BE2C (cell line): ENCODE measurements around the gene TFDP2.

Source experiments
- DNase-seq: peaks from one replicate; pipeline ENCODE4 v3.0.0-alpha.2; 2020
- H3K27me3 ChIP-seq: fragments of 250-450 bp; sonication (Bioruptor Pico); 2 replicates; pipeline ENCODE4 v1.5.1; 2020; ENCODE audit warnings: mild to moderate bottlenecking
- H3K36me3 ChIP-seq: fragments of 250-450 bp; sonication (Bioruptor Pico); 2 replicates; pipeline ENCODE4 v1.5.1; 2020; ENCODE audit warnings: mild to moderate bottlenecking
- H3K4me1 ChIP-seq: fragments of 250-450 bp; sonication (Bioruptor Pico); 2 replicates; pipeline ENCODE4 v1.5.1; 2020
- H3K4me3 ChIP-seq: 2 replicates; pipeline ENCODE4 v1.5.1; 2011; ENCODE audit warnings: low read depth, low read length
- H3K9me3 ChIP-seq: fragments of 250-450 bp; sonication (Bioruptor Pico); 2 replicates; pipeline ENCODE4 v1.5.1; 2020
- TF ChIP-seq, protein P1 (sequence below): IDR thresholded peaks from 2 replicates; pipeline ENCODE4 v1.5.1; 2012; ENCODE audit warnings: mild to moderate bottlenecking, low read depth, low read length

Gene TFDP2

DNA sequence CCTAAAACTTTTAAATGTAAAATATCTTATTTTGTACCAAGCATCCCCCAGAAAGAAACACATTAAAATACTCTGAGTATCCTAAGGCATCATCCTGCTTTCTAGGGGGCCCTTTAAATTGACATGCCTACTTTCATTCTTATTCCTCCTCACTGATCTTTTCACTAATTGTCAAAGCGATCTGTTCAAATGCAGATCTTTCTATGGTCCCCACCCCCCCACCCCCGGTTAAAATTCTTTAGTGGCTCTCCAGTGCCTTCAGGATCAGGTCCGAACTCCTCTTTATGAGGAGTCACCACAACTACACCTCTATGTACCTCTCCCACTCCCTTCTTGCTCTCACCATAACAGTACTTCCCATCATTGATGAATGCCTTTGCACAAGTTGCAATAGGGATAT is 19.2 kb upstream of the TFDP2 start:
- Histone ChIP-seq H3K9me3 (no peaks in the 10 kb centered on the region), H3K4me1 (no peaks in the 10 kb centered on the region), H3K4me3 (no peak overlapping the region), H3K27me3 (no peaks in the 10 kb centered on the region), H3K36me3 (peaks cover 8% of the 10 kb centered on the region; the same call in 1 of the 2 replicates)
- no peak for DNase-seq
- TF ChIP-seq, protein P1, sequence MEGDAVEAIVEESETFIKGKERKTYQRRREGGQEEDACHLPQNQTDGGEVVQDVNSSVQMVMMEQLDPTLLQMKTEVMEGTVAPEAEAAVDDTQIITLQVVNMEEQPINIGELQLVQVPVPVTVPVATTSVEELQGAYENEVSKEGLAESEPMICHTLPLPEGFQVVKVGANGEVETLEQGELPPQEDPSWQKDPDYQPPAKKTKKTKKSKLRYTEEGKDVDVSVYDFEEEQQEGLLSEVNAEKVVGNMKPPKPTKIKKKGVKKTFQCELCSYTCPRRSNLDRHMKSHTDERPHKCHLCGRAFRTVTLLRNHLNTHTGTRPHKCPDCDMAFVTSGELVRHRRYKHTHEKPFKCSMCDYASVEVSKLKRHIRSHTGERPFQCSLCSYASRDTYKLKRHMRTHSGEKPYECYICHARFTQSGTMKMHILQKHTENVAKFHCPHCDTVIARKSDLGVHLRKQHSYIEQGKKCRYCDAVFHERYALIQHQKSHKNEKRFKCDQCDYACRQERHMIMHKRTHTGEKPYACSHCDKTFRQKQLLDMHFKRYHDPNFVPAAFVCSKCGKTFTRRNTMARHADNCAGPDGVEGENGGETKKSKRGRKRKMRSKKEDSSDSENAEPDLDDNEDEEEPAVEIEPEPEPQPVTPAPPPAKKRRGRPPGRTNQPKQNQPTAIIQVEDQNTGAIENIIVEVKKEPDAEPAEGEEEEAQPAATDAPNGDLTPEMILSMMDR: no peak

DNA sequence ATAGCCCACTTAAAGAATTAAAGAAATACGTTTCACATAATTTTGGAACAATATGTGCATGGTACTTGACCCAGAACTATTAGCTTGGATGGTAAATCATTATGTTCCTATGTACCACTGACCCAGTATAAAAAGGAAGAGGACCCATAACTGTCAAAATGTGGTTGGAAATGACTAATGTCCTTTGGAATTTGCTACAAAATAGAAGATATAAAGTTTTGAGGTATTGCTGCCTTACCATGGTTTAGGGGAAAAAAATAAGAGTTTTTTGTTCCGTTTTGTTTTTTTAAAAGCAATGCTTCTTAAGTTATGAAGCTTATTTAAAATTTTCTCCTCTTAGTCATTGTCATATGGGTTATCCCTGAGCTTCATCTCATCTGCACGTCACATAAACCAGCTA is 15.8 kb upstream of the TFDP2 start:
- no peak for DNase-seq
- Histone ChIP-seq H3K9me3 (no peaks in the 10 kb centered on the region), H3K27me3 (no peaks in the 10 kb centered on the region), H3K4me1 (no peaks in the 10 kb centered on the region), H3K36me3 (peaks cover 5% of the 10 kb centered on the region; the same call in 1 of the 2 replicates), H3K4me3 (no peak overlapping the region)
- TF ChIP-seq, protein P1: no peak

DNA sequence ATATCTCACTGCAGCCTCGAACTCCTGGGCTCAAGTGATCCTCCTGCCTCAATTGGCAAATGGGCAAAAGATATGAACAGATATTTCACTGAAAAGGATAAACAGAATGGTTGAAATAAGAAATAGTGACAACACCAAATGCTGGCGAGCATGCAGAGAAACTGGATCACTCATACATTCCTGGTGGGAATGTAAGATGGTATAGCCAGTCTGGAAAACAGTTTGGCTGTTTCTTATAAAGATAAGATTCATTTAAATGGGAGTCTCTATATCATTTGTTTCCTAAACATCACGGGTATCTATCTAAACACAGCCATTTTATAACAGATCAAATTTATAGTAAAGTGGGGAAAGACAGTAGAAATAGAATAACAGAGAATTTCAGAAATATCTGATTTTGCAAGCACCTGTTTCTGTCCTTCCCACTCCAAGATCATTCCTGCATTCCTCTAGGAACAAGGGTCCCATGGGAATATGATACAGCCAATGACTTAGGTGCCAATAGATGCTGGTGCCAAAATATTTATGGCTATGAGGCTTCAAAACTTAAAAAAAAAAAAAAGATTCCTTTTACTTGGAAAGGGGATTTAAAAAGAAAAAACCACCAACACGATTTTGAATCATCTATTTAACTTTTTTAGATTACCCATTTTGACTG is 9.9 kb upstream of the TFDP2 start:
- Histone ChIP-seq H3K9me3 (no peaks in the 10 kb centered on the region), H3K4me1 (no peaks in the 10 kb centered on the region; the same call in 1 of the 2 replicates), H3K27me3 (no peaks in the 10 kb centered on the region), H3K4me3 (no peak overlapping the region), H3K36me3 (no peaks in the 10 kb centered on the region)
- TF ChIP-seq, protein P1: no peak
- no peak for DNase-seq

DNA sequence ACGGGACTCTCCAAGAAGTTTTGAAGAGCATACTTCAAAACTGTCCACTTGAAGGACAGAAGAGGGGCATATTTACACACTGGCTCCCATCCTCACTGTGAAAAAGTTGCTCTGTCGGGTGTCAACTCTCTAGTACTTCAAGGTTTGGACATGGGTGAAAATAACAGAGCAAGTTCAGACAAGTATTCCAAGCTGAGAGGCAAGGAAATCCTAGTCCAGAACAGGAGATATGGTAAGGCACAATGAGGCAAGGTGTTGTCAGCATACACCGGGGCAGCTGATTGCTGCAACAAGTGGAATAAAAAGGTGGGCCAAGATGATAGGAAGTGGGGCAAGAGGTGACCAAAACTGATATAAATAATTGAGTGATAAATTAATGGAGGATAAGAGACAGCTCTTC is 4.8 kb upstream of the TFDP2 start:
- no peak for DNase-seq
- H3K4me1 ChIP-seq: no peaks in the 10 kb centered on the region; the same call in 1 of the 2 replicates
- no peaks in the 10 kb centered on the region for H3K36me3 ChIP-seq
- no peaks in the 10 kb centered on the region for H3K9me3 ChIP-seq
- TF ChIP-seq, protein P1: no peak
- no peaks in the 10 kb centered on the region for H3K27me3 ChIP-seq
- no peak overlapping the region for H3K4me3 ChIP-seq

DNA sequence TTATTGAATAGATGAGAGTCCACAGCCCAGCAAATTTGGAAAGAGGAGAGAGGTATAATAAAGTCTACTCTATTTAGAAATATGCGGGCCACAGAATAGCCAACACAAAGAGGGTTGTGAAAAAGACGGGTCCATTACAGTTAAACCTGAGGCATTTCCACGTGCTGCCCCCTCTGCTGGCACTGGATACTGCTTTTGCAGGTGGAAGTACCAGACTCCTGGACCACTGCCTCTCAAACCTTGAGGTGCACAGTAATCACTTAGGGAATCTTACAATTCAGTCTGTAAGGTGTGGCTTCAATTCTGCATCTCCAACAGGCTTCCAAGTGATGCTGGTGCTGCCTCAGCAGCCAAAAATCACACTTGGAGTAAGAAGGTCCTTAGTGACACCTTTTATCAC is 3.0 kb upstream of the TFDP2 start:
- Histone ChIP-seq H3K9me3 (no peaks in the 10 kb centered on the region), H3K27me3 (no peaks in the 10 kb centered on the region), H3K4me1 (no peaks in the 10 kb centered on the region), H3K4me3 (no peak overlapping the region), H3K36me3 (no peaks in the 10 kb centered on the region; the same call in 1 of the 2 replicates)
- peak; percentile 18 for DNase-seq
- TF ChIP-seq, protein P1: peak; percentile 46

DNA sequence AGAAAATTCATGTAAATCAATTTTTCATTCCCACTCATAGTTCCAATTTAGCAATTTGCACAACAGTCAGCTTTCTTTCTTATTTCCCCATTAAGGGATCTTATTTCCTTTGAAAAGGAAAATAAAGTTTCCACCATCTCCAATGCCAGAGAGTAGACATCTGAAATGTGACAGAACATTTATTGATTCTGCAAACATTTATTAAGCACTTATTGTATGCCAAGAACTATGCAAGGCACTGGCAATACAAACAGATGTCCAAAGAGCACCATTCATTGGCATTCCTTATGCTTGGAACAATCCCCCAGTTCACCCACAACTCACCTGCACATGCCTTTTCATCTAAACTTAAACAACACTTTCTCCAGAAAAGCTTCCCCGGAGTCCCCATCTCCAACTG is 2.5 kb upstream of the TFDP2 start:
- no peak for DNase-seq
- no peaks in the 10 kb centered on the region for H3K4me1 ChIP-seq
- no peaks in the 10 kb centered on the region for H3K27me3 ChIP-seq
- H3K9me3 ChIP-seq: no peaks in the 10 kb centered on the region
- TF ChIP-seq, protein P1: no peak
- no peaks in the 10 kb centered on the region; the same call in 1 of the 2 replicates for H3K36me3 ChIP-seq
- H3K4me3 ChIP-seq: no peak overlapping the region
